ENCODE measurements around the gene HAUS5. TPM values are rescaled to one million over a fixed set of nuclear protein-coding genes. Genes with fewer than 3 reads are reported as not detected.

Gene HAUS5
- total and polyA plus RNA-seq, 10 of the 15 experiments (the other 5 are each of a cell fraction or from before 2014, with no cell fraction given), result 3.1 to 32.6 (median 17.6) TPM

DNA sequence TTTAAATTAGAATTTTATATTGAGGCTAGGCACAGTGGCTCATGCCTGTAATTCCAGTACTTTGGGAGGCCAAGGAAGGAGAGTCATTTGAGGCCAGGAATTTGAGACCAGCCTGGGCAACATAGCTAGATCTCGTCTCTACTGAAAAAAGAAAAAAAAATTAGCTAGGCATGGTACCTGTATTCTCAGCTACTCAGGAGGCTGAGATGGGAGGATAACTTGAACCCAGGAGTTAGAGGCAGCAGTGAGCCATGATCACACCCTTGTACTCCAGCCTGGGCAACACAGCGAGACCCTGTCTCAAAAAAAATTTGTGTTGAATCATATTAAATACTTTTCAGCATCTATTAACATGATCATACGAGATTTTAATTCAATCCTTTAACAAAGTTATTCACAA is 21.7 kb upstream of the HAUS5 start:
- WGBS (ENCODE audit: insufficient coverage, insufficient replicate concordance, low lambda C conversion rate, missing lambda C conversion rate), result 30% methylated on average over 3 of the region's 3 CpGs
- ATAC-seq (no peak), DNase-seq (ENCODE audit: low read depth, low spot score) (no peak), FAIRE-seq (no peak)
- H3K9me3 ChIP-seq (replicated peaks; ENCODE audit: control insufficient read depth, insufficient read depth, low read length), result no peaks in the 10 kb centered on the region; the same call in 2 of the 3 replicates
- no peaks in the 10 kb centered on the region for H3K27me3 ChIP-seq (replicated peaks in 1 of 2; ENCODE audit: control insufficient read depth in 2 of 2, insufficient read depth in 2 of 2, low read length in 1 of 2)
- no peak overlapping the region for H3K4me3 ChIP-seq
- no peaks in the 10 kb centered on the region for H3K36me3 ChIP-seq (ENCODE audit: control insufficient read depth in 2 of 2, insufficient read depth in 2 of 2, low read length in 1 of 2)
- in situ Hi-C loops (cut with MboI), result no loop called here
- no peaks in the 10 kb centered on the region for H3K79me2 ChIP-seq (ENCODE audit: control insufficient read depth, insufficient read depth, low read length)
- H3K4me1 ChIP-seq (ENCODE audit: control insufficient read depth, insufficient read depth, low read length), result no peaks in the 10 kb centered on the region
- BruUV-seq (replicated peaks), result no TSS peak
- intact Hi-C loops (cut with micrococcal nuclease; ENCODE audit: unreplicated experiment), result no loop called here
- CTCF ChIA-PET, result interaction anchor here (1.4 to 5.8 kb wide), 4 partner anchors 42 to 238 kb away, joined by 5 to 63 read pairs (median 34); no protein-coding TSS in a partner anchor
- H3K4me2 ChIP-seq (ENCODE audit: control insufficient read depth, insufficient read depth), result no peak overlapping the region
- no peak overlapping the region for H3K27ac ChIP-seq (ENCODE audit: control insufficient read depth, insufficient read depth)
- H3K9ac ChIP-seq (ENCODE audit: control insufficient read depth, insufficient read depth, low read length), result no peak overlapping the region
- H4K20me1 ChIP-seq (ENCODE audit: control insufficient read depth, insufficient read depth), result no peaks in the 10 kb centered on the region
- H2AFZ ChIP-seq (ENCODE audit: control insufficient read depth, low read depth, low read length), result no peak overlapping the region
- SMC1A ChIA-PET (ENCODE audit: uncharacterized antibody, unreplicated experiment), result interaction anchor here (2.1 to 4.6 kb wide), 2 partner anchors 42 to 81 kb away, joined by 10 to 28 read pairs; no protein-coding TSS in a partner anchor
- POLR2A ChIA-PET, result interaction anchor here (0.6 to 1.8 kb wide), 3 partner anchors 18 to 80 kb away, joined by 5 read pairs; no protein-coding TSS in a partner anchor
- RAD21 ChIA-PET (ENCODE audit: unreplicated experiment), result interaction anchor here (4.1 kb wide), 1 partner anchor 82 kb away, joined by 24 read pairs; no protein-coding TSS in a partner anchor
- TF ChIP-seq, protein P1, sequence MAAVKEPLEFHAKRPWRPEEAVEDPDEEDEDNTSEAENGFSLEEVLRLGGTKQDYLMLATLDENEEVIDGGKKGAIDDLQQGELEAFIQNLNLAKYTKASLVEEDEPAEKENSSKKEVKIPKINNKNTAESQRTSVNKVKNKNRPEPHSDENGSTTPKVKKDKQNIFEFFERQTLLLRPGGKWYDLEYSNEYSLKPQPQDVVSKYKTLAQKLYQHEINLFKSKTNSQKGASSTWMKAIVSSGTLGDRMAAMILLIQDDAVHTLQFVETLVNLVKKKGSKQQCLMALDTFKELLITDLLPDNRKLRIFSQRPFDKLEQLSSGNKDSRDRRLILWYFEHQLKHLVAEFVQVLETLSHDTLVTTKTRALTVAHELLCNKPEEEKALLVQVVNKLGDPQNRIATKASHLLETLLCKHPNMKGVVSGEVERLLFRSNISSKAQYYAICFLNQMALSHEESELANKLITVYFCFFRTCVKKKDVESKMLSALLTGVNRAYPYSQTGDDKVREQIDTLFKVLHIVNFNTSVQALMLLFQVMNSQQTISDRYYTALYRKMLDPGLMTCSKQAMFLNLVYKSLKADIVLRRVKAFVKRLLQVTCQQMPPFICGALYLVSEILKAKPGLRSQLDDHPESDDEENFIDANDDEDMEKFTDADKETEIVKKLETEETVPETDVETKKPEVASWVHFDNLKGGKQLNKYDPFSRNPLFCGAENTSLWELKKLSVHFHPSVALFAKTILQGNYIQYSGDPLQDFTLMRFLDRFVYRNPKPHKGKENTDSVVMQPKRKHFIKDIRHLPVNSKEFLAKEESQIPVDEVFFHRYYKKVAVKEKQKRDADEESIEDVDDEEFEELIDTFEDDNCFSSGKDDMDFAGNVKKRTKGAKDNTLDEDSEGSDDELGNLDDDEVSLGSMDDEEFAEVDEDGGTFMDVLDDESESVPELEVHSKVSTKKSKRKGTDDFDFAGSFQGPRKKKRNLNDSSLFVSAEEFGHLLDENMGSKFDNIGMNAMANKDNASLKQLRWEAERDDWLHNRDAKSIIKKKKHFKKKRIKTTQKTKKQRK (IDR thresholded peaks at IDR 0.05; ENCODE audit: low read depth, low read length), result no peak
- no peak for TF ChIP-seq KAT2A (conservative IDR thresholded peaks at IDR 0.05; ENCODE audit: control insufficient read depth, low read depth, low read length)
- TF ChIP-seq, protein P2, sequence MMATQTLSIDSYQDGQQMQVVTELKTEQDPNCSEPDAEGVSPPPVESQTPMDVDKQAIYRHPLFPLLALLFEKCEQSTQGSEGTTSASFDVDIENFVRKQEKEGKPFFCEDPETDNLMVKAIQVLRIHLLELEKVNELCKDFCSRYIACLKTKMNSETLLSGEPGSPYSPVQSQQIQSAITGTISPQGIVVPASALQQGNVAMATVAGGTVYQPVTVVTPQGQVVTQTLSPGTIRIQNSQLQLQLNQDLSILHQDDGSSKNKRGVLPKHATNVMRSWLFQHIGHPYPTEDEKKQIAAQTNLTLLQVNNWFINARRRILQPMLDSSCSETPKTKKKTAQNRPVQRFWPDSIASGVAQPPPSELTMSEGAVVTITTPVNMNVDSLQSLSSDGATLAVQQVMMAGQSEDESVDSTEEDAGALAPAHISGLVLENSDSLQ (IDR thresholded peaks at IDR 0.05), result no peak
- TF ChIP-seq, protein P3, sequence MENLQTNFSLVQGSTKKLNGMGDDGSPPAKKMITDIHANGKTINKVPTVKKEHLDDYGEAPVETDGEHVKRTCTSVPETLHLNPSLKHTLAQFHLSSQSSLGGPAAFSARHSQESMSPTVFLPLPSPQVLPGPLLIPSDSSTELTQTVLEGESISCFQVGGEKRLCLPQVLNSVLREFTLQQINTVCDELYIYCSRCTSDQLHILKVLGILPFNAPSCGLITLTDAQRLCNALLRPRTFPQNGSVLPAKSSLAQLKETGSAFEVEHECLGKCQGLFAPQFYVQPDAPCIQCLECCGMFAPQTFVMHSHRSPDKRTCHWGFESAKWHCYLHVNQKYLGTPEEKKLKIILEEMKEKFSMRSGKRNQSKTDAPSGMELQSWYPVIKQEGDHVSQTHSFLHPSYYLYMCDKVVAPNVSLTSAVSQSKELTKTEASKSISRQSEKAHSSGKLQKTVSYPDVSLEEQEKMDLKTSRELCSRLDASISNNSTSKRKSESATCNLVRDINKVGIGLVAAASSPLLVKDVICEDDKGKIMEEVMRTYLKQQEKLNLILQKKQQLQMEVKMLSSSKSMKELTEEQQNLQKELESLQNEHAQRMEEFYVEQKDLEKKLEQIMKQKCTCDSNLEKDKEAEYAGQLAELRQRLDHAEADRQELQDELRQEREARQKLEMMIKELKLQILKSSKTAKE (IDR thresholded peaks at IDR 0.05; ENCODE audit: low read depth, poor library complexity, severe bottlenecking), result no peak
- TF ChIP-seq, protein P4, sequence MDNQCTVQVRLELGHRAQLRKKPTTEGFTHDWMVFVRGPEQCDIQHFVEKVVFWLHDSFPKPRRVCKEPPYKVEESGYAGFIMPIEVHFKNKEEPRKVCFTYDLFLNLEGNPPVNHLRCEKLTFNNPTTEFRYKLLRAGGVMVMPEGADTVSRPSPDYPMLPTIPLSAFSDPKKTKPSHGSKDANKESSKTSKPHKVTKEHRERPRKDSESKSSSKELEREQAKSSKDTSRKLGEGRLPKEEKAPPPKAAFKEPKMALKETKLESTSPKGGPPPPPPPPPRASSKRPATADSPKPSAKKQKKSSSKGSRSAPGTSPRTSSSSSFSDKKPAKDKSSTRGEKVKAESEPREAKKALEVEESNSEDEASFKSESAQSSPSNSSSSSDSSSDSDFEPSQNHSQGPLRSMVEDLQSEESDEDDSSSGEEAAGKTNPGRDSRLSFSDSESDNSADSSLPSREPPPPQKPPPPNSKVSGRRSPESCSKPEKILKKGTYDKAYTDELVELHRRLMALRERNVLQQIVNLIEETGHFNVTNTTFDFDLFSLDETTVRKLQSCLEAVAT (IDR thresholded peaks at IDR 0.05), result no peak
- no peak for TF ChIP-seq POU2F2 (IDR thresholded peaks at IDR 0.05; ENCODE audit: borderline replicate concordance, low read depth, low read length)
- TF ChIP-seq, protein P5, sequence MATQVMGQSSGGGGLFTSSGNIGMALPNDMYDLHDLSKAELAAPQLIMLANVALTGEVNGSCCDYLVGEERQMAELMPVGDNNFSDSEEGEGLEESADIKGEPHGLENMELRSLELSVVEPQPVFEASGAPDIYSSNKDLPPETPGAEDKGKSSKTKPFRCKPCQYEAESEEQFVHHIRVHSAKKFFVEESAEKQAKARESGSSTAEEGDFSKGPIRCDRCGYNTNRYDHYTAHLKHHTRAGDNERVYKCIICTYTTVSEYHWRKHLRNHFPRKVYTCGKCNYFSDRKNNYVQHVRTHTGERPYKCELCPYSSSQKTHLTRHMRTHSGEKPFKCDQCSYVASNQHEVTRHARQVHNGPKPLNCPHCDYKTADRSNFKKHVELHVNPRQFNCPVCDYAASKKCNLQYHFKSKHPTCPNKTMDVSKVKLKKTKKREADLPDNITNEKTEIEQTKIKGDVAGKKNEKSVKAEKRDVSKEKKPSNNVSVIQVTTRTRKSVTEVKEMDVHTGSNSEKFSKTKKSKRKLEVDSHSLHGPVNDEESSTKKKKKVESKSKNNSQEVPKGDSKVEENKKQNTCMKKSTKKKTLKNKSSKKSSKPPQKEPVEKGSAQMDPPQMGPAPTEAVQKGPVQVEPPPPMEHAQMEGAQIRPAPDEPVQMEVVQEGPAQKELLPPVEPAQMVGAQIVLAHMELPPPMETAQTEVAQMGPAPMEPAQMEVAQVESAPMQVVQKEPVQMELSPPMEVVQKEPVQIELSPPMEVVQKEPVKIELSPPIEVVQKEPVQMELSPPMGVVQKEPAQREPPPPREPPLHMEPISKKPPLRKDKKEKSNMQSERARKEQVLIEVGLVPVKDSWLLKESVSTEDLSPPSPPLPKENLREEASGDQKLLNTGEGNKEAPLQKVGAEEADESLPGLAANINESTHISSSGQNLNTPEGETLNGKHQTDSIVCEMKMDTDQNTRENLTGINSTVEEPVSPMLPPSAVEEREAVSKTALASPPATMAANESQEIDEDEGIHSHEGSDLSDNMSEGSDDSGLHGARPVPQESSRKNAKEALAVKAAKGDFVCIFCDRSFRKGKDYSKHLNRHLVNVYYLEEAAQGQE (IDR thresholded peaks at IDR 0.05; ENCODE audit: low read depth, low read length), result no peak
- TF ChIP-seq RELA (IDR thresholded peaks at IDR 0.05; ENCODE audit: borderline replicate concordance, partially characterized antibody), result no peak
- TF ChIP-seq ZBED1 (IDR thresholded peaks at IDR 0.05; ENCODE audit: borderline replicate concordance), result no peak
- no peak for TF ChIP-seq BACH1 (IDR thresholded peaks at IDR 0.05; ENCODE audit: borderline replicate concordance)
- no peak for TF ChIP-seq NRF1 (conservative IDR thresholded peaks at IDR 0.05; ENCODE audit: low read depth, low read length)
- TF ChIP-seq TAF1 (IDR thresholded peaks at IDR 0.05; ENCODE audit: borderline replicate concordance, low read depth, low read length), result no peak
